ENCODE results near the gene AQP10. TPM values are rescaled to one million over a fixed set of nuclear protein-coding genes. Genes with fewer than 3 reads are reported as not detected.
"Not testable (repeated sequence)": the region's sequence is repeated elsewhere in the genome, so short reads cannot be mapped to it uniquely, and the experiment has no call there.

AQP10 gene
- total RNA-seq, 4 donors from 2014 or later, result not detected

DNA sequence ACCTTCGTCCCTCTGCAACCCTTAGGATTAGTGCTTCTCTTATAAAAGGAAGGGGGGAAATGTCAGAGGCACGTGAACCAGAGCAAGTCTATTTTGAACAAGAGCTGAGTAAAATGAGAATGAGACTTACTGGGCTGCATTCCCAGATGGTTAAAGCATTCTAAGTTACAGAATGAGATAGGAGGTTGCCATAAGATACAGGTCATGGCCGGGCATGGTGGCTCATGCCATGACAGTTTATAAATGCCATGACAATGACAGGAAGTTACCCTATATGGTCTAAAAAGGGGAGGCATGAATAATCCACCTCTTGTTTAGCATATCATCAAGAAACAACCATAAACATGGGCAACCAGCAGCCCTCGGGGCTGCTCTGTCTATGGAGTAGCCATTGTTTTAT is 2.5 kb upstream of the AQP10 start:
- Histone ChIP-seq H3K4me1 (no peaks in the 10 kb centered on the region), H3K9me3 (no peaks in the 10 kb centered on the region), H3K4me3 (replicated peaks in 1 of 3) (no peak overlapping the region), H3K36me3 (no peaks in the 10 kb centered on the region), H3K27ac (no peak overlapping the region), H3K27me3 (no peaks in the 10 kb centered on the region)
- no peak for DNase-seq
- 78 to 79% methylated on average over 4 of the region's 4 CpGs for WGBS, 2 donors
- TF ChIP-seq, protein P1, sequence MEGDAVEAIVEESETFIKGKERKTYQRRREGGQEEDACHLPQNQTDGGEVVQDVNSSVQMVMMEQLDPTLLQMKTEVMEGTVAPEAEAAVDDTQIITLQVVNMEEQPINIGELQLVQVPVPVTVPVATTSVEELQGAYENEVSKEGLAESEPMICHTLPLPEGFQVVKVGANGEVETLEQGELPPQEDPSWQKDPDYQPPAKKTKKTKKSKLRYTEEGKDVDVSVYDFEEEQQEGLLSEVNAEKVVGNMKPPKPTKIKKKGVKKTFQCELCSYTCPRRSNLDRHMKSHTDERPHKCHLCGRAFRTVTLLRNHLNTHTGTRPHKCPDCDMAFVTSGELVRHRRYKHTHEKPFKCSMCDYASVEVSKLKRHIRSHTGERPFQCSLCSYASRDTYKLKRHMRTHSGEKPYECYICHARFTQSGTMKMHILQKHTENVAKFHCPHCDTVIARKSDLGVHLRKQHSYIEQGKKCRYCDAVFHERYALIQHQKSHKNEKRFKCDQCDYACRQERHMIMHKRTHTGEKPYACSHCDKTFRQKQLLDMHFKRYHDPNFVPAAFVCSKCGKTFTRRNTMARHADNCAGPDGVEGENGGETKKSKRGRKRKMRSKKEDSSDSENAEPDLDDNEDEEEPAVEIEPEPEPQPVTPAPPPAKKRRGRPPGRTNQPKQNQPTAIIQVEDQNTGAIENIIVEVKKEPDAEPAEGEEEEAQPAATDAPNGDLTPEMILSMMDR (IDR thresholded peaks at IDR 0.05), result no peak
- TF ChIP-seq POLR2A (IDR thresholded peaks at IDR 0.05), result no peak
- intact Hi-C loops (cut with DNase I), result no loop called here

DNA sequence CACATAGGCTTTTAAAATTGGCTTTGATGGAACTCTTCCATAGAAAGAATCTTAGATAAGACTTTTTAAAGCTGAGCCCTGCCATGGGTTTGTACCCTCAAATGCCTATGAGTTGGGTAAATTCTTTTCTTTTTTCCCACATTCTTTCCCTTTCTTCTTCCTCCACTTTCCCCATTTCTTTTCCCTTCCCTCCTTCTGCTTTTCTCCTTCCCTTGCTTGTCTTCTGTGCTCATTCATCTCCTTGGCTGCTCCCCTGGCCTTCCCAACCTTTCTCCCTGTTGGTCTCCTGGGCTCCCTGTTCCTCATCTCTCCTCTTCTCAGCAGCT is 679 bp downstream of the AQP10 start:
- H3K36me3 ChIP-seq; H3K4me1 ChIP-seq; H3K4me3 ChIP-seq (replicated peaks in 1 of 3); H3K27me3 ChIP-seq; H3K9me3 ChIP-seq; H3K27ac ChIP-seq; DNase-seq; intact Hi-C loops (cut with DNase I): not testable (repeated sequence)

DNA sequence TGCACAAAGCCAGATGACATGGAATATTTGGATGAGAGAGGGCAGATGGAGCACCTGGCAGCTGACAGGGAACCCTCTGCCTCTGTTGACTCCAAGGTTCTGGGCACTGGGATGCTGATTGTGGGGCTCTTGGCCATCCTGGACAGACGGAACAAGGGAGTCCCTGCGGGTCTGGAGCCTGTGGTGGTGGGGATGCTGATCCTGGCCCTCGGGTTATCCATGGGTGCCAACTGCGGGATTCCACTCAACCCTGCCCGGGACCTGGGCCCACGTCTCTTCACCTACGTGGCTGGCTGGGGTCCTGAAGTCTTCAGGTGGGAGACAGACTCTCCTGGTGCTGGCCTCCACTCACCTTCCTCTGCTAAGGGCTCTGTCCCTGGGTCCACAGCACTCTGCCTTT is 2.6 kb downstream of the AQP10 start:
- Histone ChIP-seq H3K36me3 (no peaks in the 10 kb centered on the region), H3K9me3 (no peaks in the 10 kb centered on the region), H3K4me3 (replicated peaks in 1 of 3) (no peak overlapping the region), H3K27ac (no peak overlapping the region), H3K4me1 (peaks cover 26 to 27% of the 10 kb centered on the region in 2 donors), H3K27me3 (no peaks in the 10 kb centered on the region)
- intact Hi-C loops (cut with DNase I), result no loop called here
- TF ChIP-seq, protein P1 (IDR thresholded peaks at IDR 0.05), result no peak
- no peak for TF ChIP-seq POLR2A (IDR thresholded peaks at IDR 0.05)
- WGBS, 2 donors, result 73 to 91% methylated on average over 2 to 7 of the region's 7 CpGs
- DNase-seq, result no peak

DNA sequence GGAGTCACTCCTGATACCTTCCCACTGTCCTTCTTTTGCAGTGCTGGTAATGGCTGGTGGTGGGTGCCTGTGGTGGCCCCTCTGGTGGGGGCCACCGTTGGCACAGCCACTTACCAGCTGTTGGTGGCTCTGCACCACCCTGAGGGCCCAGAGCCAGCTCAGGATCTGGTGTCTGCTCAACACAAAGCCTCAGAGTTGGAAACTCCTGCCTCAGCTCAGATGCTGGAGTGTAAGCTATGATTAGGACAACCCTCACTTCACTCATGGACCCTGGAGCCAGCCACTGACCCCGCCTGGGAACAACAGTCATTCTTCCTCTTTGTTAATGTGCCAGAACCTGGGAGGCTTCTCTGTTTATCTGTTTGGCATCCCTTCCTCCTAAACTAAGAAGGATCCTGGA is 3.3 kb downstream of the AQP10 start:
- H3K27me3 ChIP-seq, result no peaks in the 10 kb centered on the region
- H3K36me3 ChIP-seq, result no peaks in the 10 kb centered on the region
- 67 to 78% methylated on average over 1 of the region's 2 CpGs for WGBS, 2 donors
- intact Hi-C loops (cut with DNase I), result no loop called here
- TF ChIP-seq, protein P1 (IDR thresholded peaks at IDR 0.05), result no peak
- TF ChIP-seq POLR2A (IDR thresholded peaks at IDR 0.05), result no peak
- peaks cover 31 to 32% of the 10 kb centered on the region in 2 donors for H3K4me1 ChIP-seq
- H3K27ac ChIP-seq, result no peak overlapping the region
- DNase-seq, result no peak
- no peaks in the 10 kb centered on the region for H3K9me3 ChIP-seq
- H3K4me3 ChIP-seq (replicated peaks in 1 of 3), result no peak overlapping the region

DNA sequence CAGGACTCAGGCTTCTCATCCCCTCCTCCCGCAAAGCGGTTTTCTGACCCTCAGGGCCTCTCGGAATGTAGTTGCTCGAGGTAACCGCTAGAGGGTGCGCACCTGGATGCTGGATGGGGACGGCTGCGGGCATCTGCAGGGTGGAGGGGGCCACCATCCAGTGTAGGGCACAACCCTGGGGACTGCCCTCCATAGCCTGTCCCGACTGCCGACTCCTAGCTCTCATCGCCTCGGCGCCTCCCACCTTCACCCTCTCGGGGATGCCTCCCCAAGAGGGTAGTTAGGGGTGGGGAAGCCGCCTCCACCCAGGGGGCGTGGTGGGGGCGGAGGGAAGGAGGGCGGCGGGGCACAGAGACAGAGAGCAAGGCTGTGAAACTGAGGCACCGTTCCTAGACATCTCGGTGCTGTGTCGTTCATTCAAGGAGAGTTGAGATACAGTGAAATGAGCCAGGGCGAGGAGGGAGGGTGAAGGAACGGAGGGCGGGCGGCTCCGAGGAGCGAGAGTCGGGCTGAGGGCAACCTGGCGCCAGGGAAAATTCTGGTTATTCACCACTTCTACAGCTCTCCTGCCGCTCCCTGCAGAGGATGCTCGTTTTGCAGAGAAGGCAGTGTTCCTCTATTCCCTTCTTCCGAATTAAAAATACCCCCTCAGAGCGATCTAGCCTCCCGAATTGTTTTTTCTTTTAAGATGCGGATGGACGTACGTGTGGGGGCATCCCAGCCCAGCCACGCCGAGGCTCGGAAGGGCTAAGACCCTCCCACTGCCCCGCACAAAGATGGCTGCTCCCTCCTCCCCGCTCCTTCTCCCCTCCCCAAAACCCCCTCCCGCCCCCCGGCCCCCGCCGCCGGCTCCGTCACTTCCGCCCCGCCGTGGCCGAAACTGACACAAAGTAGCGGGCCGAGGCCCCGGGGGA is 4.0 kb downstream of the AQP10 start, which contains the start of gene ATP8B2:
Gene ATP8B2, plus strand, starts transcription at position 857 of the 914 bp plus-strand sequence. CDS start 2,617 bp downstream, outside the sequence.
- peak; percentile 64 to 79 for DNase-seq
- H3K27ac ChIP-seq, result peak within 1 kb of the TSS; percentile 60 to 85 (median 83)
- 1% methylated on average over 38 to 51 of the region's 56 CpGs for WGBS, 2 donors
- H3K4me3 ChIP-seq (replicated peaks in 1 of 3), result peak within 1 kb of the TSS in 2 of 3 donors; percentile 71 to 88
- H3K36me3 ChIP-seq, result no peaks in the 10 kb centered on the region
- H3K27me3 ChIP-seq, result no peaks in the 10 kb centered on the region
- peak in 1 of 2 donors; percentile 14 for TF ChIP-seq POLR2A (IDR thresholded peaks at IDR 0.05)
- TF ChIP-seq, protein P1 (IDR thresholded peaks at IDR 0.05), result peak; percentile 71 to 93 (median 88)
- peaks cover 31 to 33% of the 10 kb centered on the region in 2 donors for H3K4me1 ChIP-seq
- intact Hi-C loops (cut with DNase I), result no loop called here
- no peaks in the 10 kb centered on the region for H3K9me3 ChIP-seq

Measured in thyroid gland (tissue), 4 donors.